ENCODE results near the gene FKBP2.

Gene FKBP2

DNA sequence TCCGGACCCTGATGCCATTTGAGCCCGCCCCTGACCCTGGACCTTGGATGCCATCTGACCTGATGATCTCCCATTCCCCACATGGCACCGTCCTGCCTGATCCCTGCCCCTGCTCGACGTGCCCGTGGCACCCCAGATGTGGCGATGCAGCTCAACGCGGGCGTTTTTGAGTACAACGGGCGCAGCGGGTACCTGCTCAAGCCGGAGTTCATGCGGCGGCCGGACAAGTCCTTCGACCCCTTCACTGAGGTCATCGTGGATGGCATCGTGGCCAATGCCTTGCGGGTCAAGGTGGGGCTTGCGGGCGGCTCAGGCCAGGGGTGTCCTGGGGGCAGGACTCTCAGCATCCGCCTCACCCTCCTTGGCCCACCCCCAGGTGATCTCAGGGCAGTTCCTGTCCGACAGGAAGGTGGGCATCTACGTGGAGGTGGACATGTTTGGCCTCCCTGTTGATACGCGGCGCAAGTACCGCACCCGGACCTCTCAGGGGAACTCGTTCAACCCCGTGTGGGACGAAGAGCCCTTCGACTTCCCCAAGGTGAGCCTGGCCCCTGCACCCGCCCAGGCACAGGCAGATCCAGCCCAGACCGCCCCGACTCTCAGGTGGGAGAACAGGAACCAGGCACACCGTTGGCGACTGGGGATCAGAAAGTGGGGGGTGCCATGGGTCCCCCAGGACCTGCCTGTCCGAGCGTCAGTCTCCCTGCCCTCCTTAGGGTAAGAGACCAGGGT lies 21.5 kb downstream of the FKBP2 start:
- no peak overlapping the region for H3K4me3 ChIP-seq (ENCODE audit: low read depth, low read length)

- H3K4me3 ChIP-seq (ENCODE audit: low read depth, low read length) = no peak overlapping the region
Measured at GRCh38 chr11:64263021-64263946, 22.4 kb downstream of the FKBP2 start.

GRCh38 chr11:64263947-64264317 lies 23.0 kb downstream of the FKBP2 start:
- H3K4me3 ChIP-seq (ENCODE audit: low read depth, low read length) = no peak overlapping the region

DNA sequence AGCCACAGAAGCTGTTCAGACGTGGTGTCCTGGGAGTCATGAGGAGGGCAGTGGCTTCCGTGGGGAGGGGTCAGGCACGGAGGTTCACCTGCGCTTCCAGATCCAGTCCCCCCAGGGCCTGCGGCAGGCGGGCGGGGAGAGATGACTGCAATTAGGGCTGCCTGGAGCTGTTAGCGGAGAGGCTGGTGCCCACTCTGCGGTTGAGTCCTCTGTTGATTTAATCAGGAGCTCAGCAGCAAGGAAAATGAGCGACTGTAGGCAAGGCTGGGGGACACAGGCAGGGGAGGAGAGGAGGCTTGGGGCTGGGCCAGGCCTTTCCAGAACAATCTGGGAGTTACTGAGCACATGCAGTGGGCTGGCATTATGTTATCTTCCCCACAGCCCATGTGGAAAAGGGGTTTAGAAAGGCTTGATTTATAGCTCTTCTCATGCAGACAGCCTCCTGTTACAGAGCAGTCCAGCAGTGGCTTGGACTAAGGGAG lies 23.5 kb downstream of the FKBP2 start:
- no peak overlapping the region for H3K4me3 ChIP-seq (ENCODE audit: low read depth, low read length)

DNA sequence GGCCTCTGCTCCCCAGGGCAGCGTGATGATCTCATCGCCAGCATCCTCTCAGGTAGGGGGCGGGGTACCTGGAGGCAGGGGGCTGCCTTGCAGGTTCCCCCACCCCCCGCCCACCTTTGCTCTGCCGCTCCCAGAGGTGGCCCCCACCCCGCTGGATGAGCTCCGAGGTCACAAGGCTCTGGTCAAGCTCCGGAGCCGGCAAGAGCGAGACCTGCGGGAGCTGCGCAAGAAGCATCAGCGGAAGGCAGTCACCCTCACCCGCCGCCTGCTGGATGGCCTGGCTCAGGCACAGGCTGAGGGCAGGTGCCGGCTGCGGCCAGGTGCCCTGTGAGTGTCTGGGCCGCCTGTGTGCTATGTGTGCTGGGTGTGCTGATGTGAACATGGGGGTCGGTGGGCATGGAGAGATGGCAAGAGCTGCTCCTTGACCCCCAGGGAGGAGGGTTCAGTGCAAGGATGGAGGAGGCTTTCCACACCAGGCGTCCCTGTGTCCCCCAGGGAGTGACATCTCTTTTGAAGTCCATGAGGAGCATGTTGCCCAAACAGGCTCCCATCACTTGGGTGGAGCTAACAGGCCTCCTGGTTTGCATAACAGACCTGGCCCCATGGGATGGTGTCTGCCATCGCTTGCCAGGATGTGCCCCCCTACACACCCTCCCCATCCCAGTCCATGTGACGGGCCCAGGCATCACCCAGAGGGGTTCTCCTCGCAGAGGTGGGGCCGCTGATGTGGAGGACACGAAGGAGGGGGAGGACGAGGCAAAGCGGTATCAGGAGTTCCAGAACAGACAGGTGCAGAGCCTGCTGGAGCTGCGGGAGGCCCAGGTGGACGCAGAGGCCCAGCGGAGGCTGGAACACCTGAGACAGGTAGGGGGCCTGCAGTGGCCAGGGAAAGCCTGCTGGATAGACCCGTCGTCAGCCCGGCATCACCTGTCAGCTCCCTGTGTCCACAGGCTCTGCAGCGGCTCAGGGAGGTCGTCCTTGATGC lies 24.6 kb downstream of the FKBP2 start:
- H3K4me3 ChIP-seq (ENCODE audit: low read depth, low read length) = no peak overlapping the region

DNA sequence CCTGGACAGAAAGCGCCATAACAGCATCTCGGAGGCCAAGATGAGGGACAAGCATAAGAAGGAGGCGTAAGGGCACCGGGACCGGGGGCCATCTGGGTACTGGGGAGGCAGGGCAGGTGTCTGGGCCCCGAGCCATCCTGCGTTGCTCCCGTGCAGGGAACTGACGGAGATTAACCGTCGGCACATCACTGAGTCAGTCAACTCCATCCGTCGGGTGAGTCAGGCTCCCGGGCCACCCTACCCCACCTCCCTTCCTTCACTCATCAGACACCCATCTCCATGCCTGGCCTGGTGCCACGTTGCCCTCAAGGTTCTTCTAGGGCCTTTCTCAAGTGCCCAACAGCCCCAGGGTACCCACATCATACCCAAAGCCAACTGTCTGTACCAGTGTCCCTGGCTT lies 25.4 kb downstream of the FKBP2 start:
- no peak overlapping the region for H3K4me3 ChIP-seq (ENCODE audit: low read depth, low read length)

DNA sequence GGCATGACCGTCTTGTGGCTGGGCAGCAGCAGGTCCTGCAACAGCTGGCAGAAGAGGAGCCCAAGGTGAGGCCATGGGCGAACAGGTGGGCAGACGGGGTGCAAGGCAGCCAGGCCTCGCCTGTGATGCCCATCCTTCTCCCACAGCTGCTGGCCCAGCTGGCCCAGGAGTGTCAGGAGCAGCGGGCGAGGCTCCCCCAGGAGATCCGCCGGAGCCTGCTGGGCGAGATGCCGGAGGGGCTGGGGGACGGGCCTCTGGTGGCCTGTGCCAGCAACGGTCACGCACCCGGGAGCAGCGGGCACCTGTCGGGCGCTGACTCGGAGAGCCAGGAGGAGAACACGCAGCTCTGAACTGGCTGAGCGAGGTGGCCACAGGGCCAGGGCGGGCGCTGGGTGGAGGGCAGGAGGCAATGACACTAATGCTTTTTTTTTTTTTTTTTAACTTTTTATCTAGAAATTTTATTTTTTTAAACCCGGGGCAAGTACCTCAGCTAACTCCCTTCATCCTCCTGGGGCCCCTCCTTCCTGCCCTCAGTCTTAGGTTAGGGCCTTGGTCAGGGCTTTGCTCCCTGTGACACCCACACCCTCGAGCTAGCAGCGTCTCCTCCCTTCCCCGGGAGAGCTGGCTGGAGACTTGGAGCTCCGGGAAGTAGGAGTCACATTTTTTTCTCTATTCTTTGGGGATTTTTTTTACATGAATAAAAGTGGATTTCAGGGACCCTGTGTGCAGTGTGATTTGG lies 26.5 kb downstream of the FKBP2 start:
- H3K4me3 ChIP-seq (ENCODE audit: low read depth, low read length) = no peak overlapping the region

GRCh38 chr11:64268025-64268892 lies 27.4 kb downstream of the FKBP2 start:
- peak overlapping the region; percentile 69 for H3K4me3 ChIP-seq (ENCODE audit: low read depth, low read length)

DNA sequence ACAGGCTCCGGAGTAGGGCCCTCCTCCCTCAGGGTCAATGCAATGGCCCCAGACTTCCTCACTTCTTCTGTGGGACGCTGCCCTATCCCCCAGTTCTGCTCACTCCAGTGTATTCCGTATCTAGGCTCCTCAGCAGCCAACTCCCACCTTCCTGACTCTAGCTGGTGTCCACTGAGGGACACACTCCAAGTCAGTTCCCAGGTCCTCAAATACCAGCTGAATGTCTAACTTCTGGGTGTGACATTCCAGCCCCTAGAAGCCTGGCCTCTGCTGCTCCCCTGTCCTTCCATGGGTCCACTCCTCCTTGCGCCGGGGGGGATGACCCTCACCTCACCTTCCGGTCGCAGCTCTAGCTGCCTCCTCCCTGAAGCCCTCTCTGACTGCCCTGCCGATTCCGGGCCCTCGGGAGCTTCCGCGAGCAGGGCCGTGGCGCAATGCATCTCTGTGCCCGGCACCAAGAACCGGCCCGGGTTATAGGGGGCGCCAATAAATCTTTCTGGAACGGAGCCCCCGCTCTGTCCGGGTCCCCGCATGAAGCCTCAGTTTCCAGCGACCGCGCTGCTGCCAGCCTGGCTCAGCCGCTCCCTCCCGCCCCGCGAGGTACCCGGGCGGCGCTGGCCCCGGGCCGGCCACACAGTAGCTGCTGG lies 28.1 kb downstream of the FKBP2 start:
- peak overlapping the region; percentile 69 for H3K4me3 ChIP-seq (ENCODE audit: low read depth, low read length)

DNA sequence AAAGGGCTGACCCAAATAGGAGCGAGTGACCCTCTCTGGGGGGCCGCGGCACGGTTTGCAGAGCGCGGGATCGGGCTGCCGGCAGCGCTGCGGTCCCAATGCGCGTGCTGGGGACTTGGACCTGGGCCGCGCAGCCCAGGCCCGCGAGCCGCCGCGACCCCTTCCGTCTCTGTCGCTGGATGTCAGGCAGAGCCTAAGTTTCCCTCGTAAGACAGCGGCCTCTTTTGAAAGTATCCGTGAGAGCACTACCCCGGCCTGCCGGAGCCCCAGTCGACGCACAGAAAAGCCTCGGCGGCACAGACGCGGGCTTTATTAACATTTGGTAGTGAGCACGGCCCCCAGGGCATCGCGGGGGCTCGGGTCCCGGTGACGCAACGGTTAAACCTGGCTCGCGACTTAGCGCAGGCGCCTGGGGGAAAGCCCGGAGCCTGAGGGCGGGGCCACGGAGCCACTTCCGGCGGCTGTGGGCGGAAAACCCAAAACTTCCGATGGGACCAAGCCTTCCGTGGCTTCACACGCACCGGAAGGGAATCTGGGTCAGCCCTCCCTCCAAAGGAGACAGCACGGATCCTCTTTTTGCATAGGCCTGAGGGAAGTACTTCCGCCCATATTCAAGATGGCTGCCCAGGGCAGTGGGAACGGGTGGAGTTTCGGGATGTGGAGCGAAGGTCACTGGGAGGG lies 28.8 kb downstream of the FKBP2 start:
- H3K4me3 ChIP-seq (ENCODE audit: low read depth, low read length) = peak overlapping the region; percentile 90

- no peak overlapping the region for H3K4me3 ChIP-seq (ENCODE audit: low read depth, low read length)
Measured at GRCh38 chr11:64275031-64275800, 34.3 kb downstream of the FKBP2 start.

GRCh38 chr11:64275841-64276240 lies 34.9 kb downstream of the FKBP2 start:
- H3K4me3 ChIP-seq (ENCODE audit: low read depth, low read length) = no peak overlapping the region

DNA sequence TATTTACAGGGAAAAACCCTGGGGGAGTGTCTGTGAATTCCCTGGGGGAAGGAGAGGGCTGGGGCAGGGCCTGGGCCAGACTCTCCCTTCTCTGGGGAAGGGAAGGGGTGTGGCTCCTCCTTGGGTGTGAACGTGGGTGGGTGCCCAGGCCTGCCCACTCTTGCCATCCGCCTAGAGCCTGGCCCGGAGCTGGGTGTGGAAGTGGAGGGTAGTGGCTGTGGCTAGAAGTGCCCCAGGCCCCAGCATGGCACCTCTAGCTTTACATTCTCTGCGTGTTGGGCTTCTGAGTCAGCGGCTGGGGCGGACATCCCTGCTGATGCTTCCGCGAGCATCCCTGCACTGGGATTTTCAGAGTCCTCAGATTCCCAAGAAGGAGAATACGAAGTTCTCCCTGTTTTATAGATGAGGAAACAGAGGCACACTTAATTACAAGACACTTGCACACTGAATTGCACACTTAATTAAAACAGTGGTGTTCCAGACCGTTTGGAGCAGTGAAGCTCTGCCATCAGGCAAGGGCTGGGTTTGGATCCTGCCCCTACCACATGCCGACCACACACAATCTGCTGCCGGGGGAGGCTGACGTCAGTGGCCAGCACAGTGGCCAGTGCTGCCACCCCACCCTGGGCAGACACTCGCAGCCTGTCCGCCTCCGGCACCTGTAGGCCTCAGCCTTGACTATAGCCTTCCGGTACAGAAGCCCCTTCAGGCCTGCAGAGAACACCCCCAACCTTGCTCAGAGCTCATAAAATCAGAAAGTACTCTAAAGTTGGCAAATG lies 35.9 kb downstream of the FKBP2 start:
- H3K4me3 ChIP-seq (ENCODE audit: low read depth, low read length) = no peak overlapping the region

DNA sequence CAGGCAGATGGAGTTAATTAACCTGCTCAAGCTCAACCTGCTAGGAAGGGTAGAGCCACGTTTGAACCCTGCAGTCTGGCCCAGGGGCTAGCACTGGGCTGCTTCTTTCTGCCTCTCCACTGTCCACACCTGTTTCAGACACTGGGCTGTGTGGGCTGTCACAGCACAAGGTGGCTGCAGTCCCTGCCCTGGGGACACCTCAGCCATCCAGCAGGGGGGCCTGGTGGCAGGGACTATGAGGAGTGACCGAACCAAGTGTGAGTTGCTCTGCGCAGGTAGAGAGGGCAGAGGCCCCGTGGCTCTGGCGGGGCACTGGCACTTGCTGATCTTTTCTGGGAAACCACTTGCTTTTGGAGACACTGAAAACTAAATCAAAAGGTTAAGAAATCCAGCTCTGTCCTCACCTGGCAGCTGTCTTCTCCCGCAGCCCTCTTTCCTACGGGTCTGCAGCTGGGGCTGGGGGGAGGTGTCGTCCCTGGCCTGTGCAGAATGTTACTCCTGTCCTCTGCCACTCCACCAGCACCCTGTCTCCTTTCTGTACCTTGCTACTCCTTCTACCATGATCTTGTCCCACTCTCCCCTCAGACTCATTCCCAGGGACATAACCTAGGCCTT lies 37.8 kb downstream of the FKBP2 start:
- no peak overlapping the region for H3K4me3 ChIP-seq (ENCODE audit: low read depth, low read length)

- no peak overlapping the region for H3K4me3 ChIP-seq (ENCODE audit: low read depth, low read length)
Measured at GRCh38 chr11:64281957-64282770, 41.3 kb downstream of the FKBP2 start.

All from iPS-11a (cell line).